Measurements from ENCODE around the gene FA2H.
A peak's percentile ranks its signal among the peaks of the same experiment; 100 is the strongest.

The FA2H gene

DNA sequence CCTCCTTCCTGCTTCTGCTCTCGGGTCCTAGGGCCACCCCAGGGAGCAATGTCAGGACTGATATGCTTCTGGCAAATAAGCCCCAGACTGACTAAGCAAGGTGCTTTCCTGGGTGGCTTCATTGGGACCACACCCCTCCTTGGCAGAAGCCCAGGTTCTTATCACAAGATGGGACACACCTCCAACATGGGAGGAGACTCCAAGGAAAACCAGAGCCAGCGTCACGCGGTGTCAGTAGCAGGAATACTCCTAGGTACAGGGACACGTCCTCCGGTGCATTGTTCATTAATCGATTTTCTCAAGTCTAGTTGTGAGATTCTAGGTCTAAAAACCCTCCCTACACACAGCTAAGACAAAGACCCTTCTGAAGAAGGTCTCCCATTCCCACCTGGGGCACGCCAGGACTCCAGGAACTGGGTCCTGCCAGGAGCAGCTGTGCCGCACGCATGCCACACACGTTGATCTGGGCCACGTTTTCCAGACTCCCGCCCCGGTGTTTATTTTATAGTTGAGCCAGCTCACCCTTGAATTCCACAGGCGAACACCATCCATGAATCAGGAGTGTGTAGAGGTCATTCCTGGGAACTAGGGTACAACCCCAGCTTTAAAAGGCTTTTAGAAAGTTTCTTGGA lies 30.8 kb downstream of the FA2H start:
- no peak for DNase-seq (ENCODE audit: low spot score)

DNA sequence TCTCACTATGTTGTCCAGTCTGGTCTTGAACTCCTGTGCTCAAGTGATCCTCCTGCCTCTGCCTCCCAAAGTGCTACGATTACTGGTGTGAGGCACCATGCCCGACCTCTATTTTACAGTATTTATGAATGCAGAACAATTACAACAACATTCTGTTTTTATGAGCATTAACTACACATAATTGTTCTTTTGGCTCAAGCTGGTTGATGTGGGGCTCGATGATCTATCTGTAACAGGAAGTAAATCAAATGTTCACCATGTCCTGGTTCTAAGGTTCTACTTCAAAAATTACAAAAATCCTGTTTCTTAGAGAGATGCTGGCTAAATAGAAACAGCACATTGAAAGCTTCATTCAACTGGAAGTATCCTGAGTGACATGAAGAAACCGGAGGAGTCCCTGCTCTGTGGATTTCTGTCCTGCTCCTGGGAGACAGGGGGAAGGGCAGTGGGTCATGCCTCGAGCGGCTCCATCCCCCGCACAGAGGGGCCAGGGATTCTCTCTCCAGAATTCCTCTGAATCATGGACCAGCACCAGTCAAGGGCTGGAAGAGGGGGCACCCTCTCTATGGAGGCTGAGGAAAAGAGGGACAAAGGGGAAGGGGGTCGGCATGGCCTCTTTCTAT lies 31.5 kb downstream of the FA2H start:
- DNase-seq (ENCODE audit: low spot score) = no peak

DNA sequence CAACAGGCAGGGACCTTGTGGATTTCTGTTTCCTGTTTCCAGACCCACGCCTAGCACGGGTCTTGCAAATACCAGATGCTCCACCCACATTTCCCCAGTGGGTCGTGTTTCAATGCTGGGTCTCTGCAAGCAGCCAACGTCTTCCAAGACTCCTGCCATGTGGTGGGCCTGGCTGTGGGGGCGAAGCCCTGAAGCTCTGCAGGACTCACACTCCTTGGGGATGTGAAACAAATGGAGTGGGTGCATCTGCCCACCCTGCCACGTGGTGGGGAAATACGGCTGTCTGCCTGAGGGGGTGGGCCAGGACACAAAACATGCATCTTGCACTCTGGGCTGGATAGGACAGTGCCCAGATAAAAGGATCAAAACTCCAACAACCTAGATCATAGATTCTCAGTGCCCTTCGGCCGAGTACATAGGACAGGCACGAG lies 32.6 kb downstream of the FA2H start:
- DNase-seq (ENCODE audit: low spot score) = no peak

DNA sequence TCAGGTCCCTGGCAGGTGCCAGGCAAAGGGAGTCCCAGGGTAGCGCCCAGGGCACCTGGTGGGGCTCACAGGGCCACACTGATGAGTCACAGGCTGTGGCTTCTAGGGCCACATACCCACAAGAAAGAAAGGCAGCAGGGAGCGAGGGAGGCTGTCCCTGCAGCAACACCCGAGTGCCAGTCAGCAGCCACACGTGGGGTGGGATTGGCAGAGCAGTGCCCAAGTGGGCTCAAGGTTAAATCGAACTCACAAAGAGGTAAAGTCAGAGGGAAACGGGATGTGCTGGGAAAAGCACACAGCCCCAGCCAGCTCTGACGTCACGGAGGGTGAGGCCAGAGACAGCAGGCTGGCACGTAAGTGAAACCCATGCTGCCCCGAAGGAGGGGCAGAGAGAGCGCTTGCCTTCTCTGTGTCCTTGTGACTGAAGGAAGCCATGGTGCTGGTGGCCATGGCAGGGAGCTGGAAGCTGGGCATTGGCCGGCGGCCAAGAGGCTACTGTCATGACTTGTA lies 33.8 kb downstream of the FA2H start:
- DNase-seq (ENCODE audit: low spot score) = peak; percentile 85

DNA sequence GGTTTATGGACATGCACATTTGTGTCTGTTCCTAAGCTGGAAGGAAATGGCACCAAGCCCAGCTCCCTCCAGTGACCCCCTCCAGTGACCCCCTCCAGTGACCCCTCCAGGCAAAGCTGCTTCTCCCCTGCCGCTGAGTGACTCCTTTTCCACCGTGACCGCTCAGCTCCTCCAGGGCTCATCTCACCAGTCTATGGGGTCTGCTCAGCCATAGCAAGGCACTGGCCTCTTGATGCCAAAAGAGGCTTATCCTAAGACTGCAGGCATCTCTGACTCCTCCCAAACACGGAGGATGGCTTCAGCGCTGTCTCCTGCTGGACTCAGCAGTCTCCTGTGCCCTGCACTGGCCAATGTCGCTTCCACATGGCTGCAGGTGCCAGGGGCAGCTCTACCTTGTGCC lies 35.3 kb downstream of the FA2H start:
- DNase-seq (ENCODE audit: low spot score) = no peak

DNA sequence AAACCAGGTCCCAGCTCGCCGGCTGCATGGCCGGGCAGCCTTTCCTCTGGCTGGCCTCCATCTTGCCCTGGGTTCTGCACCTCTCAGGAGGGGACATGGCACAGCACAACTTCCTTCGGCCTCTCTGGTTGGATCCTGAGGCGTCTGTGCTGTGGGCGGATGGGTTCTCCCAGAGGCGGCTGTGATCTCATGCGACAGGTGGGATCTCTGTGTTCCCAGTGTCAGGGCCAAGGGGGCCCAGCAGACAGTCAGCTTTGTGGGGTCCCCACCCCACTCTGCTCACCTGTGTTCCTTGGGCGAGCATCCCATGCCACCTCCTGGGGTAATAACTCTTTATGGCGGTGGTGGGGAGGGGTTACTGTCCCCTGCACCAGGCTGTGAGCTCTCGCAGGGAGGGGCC lies 35.8 kb downstream of the FA2H start:
- DNase-seq (ENCODE audit: low spot score) = no peak

DNA sequence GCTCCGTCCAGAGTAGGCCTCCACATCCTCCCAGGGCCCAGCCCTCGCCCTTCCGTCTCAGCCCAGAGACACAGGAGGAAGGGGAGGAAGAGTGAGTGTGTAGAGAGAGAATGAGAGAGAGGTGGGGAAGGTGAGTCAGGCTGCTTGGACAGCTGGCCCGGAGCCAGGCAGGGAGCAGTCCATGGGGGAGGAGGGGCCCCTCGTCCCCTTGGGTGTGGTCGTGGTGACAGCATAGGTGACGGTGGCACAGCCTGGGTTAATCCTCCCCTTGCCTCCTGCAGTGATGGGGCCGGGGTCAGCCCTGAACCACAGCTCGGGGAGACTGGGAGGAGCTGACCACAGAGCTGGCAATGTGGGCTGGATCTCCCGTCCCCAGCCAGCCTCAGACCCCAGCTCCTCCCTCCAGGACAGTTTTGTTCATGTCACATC lies 36.5 kb downstream of the FA2H start:
- no peak for DNase-seq (ENCODE audit: low spot score)

DNA sequence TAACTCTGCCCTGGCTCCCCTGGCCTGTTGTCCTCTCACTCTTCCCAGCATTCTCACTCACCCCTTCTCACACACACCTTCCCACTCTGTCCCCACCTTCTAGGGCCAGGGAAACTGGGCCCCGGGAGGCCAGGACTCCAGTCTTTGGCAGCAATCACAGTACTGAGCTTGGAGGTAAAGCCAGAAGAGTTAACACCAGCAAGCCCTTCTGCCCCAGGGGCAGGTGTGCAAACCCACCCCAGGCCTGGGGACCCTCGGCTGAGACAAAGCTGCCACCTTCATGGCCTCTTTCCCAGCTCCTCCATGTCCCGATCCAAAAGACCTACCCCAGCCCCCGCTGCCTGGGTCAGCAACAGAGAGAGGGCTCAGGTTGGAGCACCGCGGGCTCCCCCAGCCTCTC lies 37.1 kb downstream of the FA2H start:
- DNase-seq (ENCODE audit: low spot score) = no peak

DNA sequence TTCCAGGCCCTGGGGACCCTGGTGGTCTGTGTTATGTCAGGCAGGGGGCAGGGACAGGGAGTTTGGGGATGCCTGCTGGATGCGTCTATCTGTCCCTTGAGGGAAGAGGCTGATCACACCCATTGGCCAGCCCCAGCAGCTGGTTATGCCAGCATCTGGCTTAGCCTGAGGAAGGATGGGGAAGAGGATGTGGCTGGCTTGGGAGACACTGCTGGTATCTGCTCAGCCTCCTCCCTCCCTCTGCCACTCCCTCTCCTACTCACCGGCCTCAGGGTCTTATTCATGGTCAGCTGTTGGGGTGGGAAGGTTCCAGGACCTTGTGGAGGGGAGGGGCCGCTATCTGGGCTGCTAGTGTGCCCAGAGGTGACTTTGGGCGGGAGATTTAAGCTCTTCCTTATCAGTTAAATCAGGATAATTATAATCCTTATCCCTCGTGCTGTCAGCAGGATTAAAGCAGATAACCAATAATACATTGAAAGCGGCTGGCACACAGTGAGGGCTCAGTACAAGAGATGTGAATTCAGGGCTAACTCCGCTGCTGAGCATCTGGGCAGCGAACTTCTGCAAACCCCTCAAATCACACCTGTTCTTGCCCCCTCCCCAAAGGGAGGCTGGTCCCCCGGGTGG lies 38.0 kb downstream of the FA2H start:
- DNase-seq (ENCODE audit: low spot score) = no peak

DNA sequence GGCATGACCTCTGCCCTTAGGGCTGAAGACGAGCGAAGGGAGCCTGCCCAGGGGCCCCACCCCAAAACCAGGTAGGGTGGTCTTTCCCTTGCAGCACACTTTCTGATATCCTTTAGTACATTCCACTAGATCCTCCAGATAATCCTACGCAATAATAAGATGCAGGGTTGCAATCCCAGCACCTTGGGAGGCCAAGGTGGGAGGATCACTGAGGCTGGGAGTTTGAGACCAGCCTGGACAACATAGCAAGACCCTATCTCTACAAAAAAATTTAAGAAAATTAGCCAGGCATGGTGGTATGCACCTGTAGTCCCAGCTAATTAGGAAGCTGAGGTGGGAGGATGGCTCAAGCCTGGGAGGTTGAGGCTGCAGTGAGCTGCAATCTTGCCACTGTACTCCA lies 39.1 kb downstream of the FA2H start:
- no peak for DNase-seq (ENCODE audit: low spot score)

DNA sequence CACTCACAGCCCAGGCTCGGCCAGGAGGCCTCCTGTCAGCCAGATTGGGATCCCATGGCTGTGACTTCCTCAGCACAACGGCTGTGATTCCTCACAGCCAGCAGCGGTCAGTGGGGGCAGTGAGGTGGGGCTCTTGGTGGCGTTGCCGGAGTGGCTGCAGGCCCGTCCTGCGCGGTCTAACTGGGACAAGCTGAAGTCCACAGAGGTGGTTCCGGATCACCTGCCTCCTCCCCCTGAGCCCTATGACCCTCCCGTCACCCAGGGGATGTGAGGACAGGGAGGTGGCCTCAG lies 39.5 kb downstream of the FA2H start:
- no peak for DNase-seq (ENCODE audit: low spot score)

DNA sequence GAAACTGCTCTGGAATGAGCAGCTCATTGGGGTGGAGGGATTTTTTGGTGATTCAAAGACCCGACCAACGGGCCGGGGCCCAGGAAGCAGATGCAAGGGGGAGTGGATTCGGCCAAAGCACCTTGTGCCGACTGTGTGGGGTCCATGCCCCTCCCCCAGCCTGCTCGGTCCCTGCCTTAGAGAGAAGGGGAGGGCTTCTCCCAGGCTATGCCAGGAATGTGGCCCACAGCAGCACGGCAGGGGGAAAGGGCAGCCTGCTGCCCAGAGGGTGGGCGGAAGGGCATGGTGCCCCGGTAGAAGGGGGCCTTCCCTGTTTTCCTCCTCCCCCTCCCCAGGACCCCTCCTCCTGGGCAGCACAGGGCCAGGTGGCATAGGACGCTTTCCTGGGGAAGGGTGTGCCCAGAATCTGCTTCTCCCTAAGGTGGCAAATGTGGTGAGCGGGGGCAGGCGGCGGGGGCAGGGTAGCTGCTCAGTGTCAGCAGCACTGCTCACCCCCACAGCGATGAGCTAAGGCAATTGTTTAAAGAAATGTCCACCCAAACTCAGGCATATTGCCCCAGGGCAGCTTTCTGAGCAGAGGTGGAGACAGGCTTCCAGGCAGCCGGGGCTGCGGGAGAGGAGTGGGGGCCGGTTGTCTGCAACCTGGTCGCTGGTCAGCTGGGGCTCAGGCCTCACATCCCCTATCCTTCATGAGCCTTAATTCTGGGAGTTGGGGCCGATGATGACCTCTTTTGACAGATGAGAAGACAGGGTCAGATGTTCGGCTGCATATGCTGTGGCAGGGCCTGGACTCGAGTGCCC lies 40.1 kb downstream of the FA2H start:
- DNase-seq (ENCODE audit: low spot score) = no peak

DNA sequence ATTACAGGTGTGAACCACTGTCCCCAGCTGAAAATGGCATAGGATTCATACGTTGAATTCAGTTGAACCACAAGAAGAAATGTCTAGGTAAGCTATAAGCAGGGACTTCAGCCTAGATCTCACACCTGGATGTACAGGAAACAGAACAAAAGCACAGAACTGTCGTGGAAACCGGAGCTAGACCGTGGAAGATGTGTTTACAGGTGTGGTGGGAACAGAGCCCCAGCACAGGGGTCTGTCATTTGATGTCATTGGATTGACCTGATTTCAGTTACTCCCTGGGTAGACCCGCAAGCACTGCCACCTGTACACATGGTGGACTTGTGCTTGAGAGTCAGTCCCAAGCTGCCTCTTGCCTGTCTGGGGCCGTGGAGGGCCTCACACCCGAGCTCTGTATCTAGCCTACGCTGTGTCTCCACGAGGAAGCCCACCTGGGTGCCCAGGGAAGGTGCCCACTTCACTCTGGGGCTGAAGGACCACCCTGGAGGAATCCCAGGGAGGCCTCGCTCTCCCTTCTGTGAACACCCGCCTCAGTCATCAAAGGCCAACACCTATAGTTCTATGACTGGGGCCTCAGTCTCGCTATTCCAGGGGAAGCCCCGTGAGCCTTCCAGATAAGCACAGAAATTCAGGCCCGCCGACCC lies 41.8 kb downstream of the FA2H start:
- DNase-seq (ENCODE audit: low spot score) = no peak

DNA sequence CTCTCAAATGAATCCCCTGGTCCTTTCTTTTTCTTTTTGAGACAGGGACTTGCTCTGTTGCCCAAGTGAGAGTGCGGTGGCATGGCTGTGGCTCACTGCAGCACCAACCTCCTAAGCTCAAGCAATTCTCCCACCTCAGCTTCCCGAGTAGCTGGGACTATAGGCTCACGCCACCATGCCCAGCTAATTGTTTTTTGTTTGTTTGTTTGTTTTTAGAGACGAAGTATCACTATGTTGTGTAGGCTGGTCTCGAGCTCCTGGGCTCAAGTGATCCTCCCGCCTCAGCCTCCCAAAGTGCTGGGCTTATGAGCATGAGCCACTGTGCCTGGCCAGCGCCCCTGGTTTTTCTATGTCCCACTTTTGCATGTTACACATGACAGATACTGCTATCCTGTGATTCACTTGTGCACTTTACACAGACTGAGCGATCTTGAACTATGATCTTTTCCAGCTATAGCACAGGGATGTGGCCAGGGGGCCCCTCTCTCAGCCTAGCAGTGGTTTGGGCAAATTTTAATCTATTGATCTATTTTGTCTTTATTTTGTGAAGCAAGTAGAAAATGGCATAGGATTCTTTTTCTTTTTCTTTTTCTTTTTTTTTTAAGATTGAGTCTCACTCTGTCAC lies 42.7 kb downstream of the FA2H start:
- DNase-seq (ENCODE audit: low spot score) = no peak

DNA sequence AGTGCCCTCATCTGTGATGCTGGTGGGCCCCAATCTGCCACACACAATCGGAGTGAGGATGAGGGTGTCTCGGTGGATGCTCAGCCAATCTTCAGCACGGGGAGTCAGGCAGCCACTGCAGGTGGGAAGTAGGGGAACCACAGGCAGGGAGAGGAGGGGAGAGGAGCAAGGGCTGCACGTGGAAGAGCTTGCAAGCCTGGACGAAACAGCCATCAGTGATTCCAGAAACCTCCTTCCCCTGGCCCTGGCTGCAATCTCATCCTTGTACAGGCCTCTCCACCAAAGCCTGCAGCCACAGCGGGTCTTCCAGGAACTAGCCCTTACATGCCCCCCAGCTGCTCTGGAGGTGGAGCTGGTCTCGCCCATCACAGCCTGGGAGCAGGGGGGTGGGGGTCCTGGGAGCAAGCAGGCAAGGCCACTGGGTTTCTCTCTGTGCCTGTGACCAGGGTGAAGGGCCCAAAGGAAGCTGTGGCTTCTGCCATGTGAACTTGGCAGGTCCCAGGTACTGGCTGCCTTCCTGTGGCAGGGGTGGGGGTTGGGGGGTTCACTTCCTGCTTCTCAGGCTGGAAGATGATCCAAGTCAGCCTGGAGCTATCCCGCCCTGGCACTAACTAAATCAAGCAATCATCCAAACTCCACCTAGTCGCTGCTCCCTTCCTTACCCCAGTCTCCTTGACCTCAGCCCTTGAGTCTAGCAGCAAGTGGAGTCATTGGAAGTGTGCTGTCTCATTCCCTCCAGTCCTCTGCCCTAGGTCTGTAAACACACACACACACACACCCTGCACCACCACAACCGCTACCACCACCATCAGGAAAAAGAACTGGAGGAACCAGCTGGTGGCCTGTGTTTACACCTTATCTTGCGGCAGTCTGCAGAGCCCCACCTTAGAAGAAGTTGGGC lies 44.6 kb downstream of the FA2H start:
- no peak for DNase-seq (ENCODE audit: low spot score)

DNA sequence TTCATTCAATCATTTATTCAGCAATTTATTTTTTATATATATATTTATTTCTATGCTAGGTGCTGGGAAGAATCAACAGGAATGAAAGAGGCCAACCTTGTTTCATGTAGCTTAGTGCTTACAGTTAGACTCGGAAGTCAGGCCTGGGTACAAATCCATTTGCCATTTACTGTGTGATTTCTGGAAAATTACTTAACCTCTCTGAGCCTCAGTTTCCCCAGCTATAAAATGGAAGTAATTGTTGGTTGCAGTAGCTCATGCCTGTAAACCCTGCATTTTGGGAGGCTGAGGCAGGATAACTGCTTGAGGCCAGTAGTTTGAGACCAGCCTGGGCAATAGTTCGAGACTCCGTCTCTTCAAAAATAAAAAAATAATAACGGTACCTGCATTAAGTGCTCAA lies 46.7 kb downstream of the FA2H start:
- DNase-seq (ENCODE audit: low spot score) = no peak

DNA sequence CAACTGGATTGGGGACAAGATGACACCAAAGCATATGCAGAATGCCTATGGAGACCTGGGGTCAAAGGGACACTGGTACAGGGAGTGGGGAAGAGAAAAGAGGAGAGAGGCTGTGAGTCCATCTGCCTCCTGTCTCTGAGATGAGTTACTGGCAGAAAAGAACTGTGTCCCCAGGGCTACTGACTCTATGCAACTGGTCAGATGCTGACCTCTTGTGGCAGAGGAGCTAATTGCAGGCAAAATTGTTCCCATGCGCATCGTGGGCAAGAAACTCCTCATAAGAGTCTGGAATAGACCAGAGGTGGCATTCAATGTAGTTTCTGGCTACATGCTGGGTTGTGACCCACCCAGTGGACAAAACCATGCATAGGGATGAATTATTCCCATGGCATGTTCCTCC lies 47.9 kb downstream of the FA2H start:
- DNase-seq (ENCODE audit: low spot score) = no peak

DNA sequence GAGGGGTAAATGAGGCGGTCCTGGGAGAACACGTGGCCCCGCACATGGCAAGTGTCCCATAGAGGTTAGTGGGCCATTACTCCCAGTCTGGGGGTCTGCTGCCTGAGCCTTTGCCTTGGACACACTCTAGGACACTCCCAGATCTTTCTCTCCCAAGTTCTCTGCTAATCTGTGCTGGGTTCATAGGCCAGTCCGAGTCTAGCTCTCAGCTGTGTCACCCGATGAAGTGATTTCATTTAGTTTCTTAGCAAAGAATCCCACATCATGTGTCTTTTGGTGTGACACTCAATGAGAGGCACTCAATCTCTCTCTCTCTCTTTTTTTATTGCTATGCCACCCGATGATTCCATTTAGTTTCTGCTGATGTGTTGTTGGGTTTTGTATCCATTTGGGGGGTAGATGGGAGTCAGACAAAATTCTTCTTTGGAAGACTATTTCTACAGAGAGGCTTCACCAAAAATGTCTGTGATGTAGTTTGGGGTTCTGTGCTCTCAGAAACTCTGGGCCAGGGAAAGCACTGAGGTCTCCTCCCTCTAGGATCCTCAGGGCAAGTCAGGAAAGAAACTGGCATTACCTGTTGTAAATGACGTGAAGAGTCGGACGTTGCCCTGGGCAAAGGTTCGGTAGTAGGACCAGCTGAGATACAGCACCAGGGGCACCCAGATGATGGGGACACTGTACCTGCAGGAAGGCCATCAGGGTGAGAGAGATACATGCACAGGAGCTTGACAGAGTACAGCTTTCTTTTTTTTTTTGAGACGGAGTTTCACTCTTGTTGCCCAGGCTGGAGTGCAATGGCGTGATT lies 48.8 kb downstream of the FA2H start:
- DNase-seq (ENCODE audit: low spot score) = no peak

DNA sequence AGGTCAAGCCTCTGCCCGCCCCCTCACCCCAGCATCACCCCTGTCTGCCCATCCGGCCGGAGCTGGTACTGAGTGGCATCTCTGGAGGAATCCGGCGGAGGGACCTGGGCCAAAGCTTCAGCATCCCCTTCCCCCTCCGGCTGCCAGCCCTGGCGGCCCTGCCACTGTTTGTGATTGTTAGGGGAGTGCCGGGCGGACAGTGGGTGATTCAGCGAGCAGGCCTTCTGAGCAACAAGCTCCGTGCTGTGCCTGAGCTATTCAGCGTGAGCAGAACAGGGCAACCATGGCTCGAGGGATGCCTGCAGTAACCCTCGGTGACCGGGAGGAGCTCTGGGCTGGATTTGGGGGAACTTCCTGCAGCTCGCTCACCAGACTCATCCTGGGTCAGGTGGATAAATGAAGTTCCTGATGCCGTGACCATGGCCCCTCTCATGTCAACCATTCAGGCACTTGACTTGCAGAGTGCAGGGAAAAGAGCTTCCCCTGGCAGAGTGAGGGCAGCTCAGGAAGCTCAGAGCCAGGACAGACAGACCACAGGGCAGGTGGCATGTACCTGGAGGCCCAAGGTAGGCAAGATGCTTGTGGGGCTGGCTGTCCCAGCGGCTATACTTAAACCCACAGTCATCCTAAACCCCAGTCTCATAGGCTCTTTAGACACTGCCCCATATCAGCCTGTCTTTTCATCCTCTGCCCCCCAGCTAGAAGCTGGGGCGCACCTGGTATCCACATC lies 49.6 kb downstream of the FA2H start:
- DNase-seq (ENCODE audit: low spot score) = peak; percentile 97

Data from putamen (tissue), 1 donor.